HG03521 (cell line): ENCODE results near the gene PALLD.

Experiments
- ATAC-seq: cut with Tn5 transposase; IDR thresholded peaks from one replicate; pipeline ENCODE4 v1.9.1; 2021; ENCODE audit warnings: mild to moderate bottlenecking, moderate library complexity; ENCODE audit not compliant: unreplicated experiment

Gene PALLD

GRCh38 chr4:168553714-168554370 is 57.0 kb downstream of the PALLD start:
- no peak for ATAC-seq

GRCh38 chr4:168555437-168555836 is 58.6 kb downstream of the PALLD start:
- ATAC-seq = no peak

GRCh38 chr4:168557658-168558057 is 60.8 kb downstream of the PALLD start:
- ATAC-seq = no peak

GRCh38 chr4:168558599-168558998 is 61.7 kb downstream of the PALLD start:
- ATAC-seq = no peak

GRCh38 chr4:168560184-168561180 is 63.6 kb downstream of the PALLD start:
- no peak for ATAC-seq

GRCh38 chr4:168562041-168562571 is 65.3 kb downstream of the PALLD start:
- ATAC-seq = no peak

- no peak for ATAC-seq
These were observed 67.2 kb downstream of the PALLD start for GRCh38 chr4:168564023-168564422.

- no peak for ATAC-seq
These were observed 68.3 kb downstream of the PALLD start for GRCh38 chr4:168565130-168565529.

GRCh38 chr4:168566726-168567125 is 69.9 kb downstream of the PALLD start:
- no peak for ATAC-seq

- no peak for ATAC-seq
These were observed 72.4 kb downstream of the PALLD start for GRCh38 chr4:168569066-168569930.

- ATAC-seq = no peak
These were observed 73.1 kb downstream of the PALLD start for GRCh38 chr4:168569931-168570276.

- ATAC-seq = no peak
These were observed 73.6 kb downstream of the PALLD start for GRCh38 chr4:168570466-168570865.

GRCh38 chr4:168572002-168572401 is 75.2 kb downstream of the PALLD start:
- no peak for ATAC-seq

GRCh38 chr4:168573870-168574269 is 77.0 kb downstream of the PALLD start:
- ATAC-seq = no peak

GRCh38 chr4:168574581-168575295 is 77.9 kb downstream of the PALLD start:
- ATAC-seq = no peak

GRCh38 chr4:168575473-168575872 is 78.6 kb downstream of the PALLD start:
- no peak for ATAC-seq

GRCh38 chr4:168577624-168578023 is 80.8 kb downstream of the PALLD start:
- no peak for ATAC-seq

GRCh38 chr4:168580228-168580627 is 83.4 kb downstream of the PALLD start:
- no peak for ATAC-seq

GRCh38 chr4:168584321-168584771 is 87.5 kb downstream of the PALLD start:
- ATAC-seq = no peak
